HUES48 (cell line): ENCODE results near the gene SUMF2.
"Not testable (repeated sequence)": the region's sequence is repeated elsewhere in the genome, so short reads cannot be mapped to it uniquely, and the experiment has no call there.

Experiments
- H3K27ac ChIP-seq: one replicate; pipeline ENCODE4 v1.7.0; 2013; ENCODE audit warnings: low read depth, low read length, inconsistent platforms
- H3K27me3 ChIP-seq: 2 replicates; pipeline ENCODE4 v1.6.1; 2013; ENCODE audit warnings: mild to moderate bottlenecking, low read length; ENCODE audit not compliant: control insufficient read depth, insufficient read depth
- H3K36me3 ChIP-seq: 2 replicates; pipeline ENCODE4 v1.6.1; 2013; ENCODE audit warnings: low read length; ENCODE audit not compliant: control insufficient read depth, insufficient read depth
- H3K4me1 ChIP-seq: 2 replicates; pipeline ENCODE4 v1.6.1; 2013; ENCODE audit warnings: mild to moderate bottlenecking, low read length; ENCODE audit not compliant: control insufficient read depth, insufficient read depth
- H3K4me3 ChIP-seq: 2 replicates; pipeline ENCODE4 v1.5.1; 2013; ENCODE audit warnings: mild to moderate bottlenecking, low read depth, low read length
- H3K9ac ChIP-seq: 2 replicates; pipeline ENCODE4 v1.6.1; 2013; ENCODE audit warnings: mild to moderate bottlenecking, low read depth, low read length, moderate library complexity
- H3K9me3 ChIP-seq: 2 replicates; pipeline ENCODE4 v1.6.1; 2013; ENCODE audit warnings: low read length; ENCODE audit not compliant: control insufficient read depth, insufficient read depth

Gene SUMF2

GRCh38 chr7:56063500-56063881 lies 595 bp upstream of the SUMF2 start:
- H3K27me3 ChIP-seq: no peaks in the 10 kb centered on the region
- peaks cover 6% of the 10 kb centered on the region for H3K4me1 ChIP-seq
- no peaks in the 10 kb centered on the region for H3K9me3 ChIP-seq
- peak overlapping the region; percentile 93 for H3K27ac ChIP-seq
- H3K4me3 ChIP-seq: peak overlapping the region; percentile 67
- peaks cover 57% of the 10 kb centered on the region for H3K36me3 ChIP-seq
- 0 out of 2 replicates have a peak overlapping the region, but pooled peaks have one; percentile 4 for H3K9ac ChIP-seq

DNA sequence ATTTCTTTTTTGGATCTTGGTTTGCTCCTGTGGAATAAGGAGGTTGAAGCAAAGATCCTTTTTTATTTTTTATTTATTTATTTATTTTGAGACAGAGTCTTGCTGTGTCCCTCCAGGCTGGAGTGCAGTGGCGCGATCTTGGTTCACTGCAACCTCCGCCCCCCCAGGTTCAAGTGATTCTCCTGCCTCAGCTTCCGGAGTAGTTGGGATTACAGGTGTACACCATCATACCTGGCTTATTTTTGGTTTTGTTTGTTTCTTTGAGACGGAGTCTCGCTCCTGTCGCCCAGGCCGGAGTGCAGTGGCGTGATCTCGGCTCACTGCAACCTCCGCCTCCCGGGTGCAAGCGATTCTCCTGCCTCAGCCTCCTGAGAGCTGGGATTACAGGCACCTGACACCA lies 2.3 kb downstream of the SUMF2 start:
- not testable (repeated sequence) for H3K27ac ChIP-seq, H3K4me1 ChIP-seq, H3K4me3 ChIP-seq, H3K9me3 ChIP-seq, H3K27me3 ChIP-seq, H3K9ac ChIP-seq
- H3K36me3 ChIP-seq: peaks cover 55% of the 10 kb centered on the region

DNA sequence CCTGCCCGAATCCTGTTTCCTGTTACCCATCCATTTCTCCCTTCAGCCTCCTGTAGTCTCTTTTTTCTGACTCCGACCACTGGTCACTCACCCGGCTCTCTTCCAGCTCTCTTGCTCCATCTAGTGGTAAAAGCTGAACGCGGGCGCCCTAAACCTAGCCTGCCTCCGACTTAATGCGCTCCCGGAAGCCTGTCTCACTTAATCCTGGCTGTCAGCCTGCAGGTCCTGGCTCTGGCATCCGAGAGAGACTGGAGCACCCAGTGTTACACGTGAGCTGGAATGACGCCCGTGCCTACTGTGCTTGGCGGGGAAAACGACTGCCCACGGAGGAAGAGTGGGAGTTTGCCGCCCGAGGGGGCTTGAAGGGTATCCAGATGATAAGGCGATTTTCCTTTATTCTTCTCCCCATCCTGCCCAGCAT lies 10.3 kb downstream of the SUMF2 start:
- Histone ChIP-seq H3K36me3 (peaks cover 50% of the 10 kb centered on the region), H3K27ac (peak overlapping the region; percentile 52), H3K4me3 (no peak overlapping the region), H3K9ac (no peak overlapping the region), H3K4me1 (0 out of 2 replicates have a peak, but pooled peaks cover 3% of the 10 kb centered on the region), H3K27me3 (no peaks in the 10 kb centered on the region), H3K9me3 (no peaks in the 10 kb centered on the region)

- H3K36me3 ChIP-seq: peaks cover 34% of the 10 kb centered on the region
Measured at GRCh38 chr7:56077681-56078080, 13.6 kb downstream of the SUMF2 start.

DNA sequence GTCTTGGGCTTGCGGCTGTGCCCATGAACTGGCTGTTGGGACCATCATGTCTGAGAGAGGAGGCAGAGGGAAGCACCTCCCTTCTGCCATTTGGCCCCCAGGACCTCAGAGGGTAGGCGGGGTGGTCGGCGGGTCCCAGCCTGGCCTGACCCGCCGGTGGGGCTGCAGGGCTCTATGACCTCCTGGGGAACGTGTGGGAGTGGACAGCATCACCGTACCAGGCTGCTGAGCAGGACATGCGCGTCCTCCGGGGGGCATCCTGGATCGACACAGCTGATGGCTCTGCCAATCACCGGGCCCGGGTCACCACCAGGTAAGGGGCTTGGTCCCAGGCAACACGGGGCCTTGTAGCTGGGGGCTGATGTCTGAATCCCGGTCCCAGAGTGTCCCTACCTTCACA lies 14.1 kb downstream of the SUMF2 start:
- Histone ChIP-seq H3K36me3 (peaks cover 29% of the 10 kb centered on the region), H3K27me3 (no peaks in the 10 kb centered on the region), H3K4me1 (0 out of 2 replicates have a peak, but pooled peaks cover 3% of the 10 kb centered on the region), H3K27ac (no peak overlapping the region), H3K9ac (no peak overlapping the region), H3K9me3 (no peaks in the 10 kb centered on the region), H3K4me3 (no peak overlapping the region)

More at GRCh38 chr7:56077681-56078080, 13.6 kb downstream of the SUMF2 start:
- H3K27me3 ChIP-seq: no peaks in the 10 kb centered on the region
- 0 out of 2 replicates have a peak, but pooled peaks cover 3% of the 10 kb centered on the region for H3K4me1 ChIP-seq
- no peak overlapping the region for H3K27ac ChIP-seq
- H3K9ac ChIP-seq: no peak overlapping the region
- no peaks in the 10 kb centered on the region for H3K9me3 ChIP-seq
- no peak overlapping the region for H3K4me3 ChIP-seq

- peaks cover 29% of the 10 kb centered on the region for H3K36me3 ChIP-seq
- H3K9ac ChIP-seq: no peak overlapping the region
- no peaks in the 10 kb centered on the region for H3K4me1 ChIP-seq
- H3K4me3 ChIP-seq: no peak overlapping the region
- H3K27ac ChIP-seq: no peak overlapping the region
- no peaks in the 10 kb centered on the region for H3K27me3 ChIP-seq
- H3K9me3 ChIP-seq: no peaks in the 10 kb centered on the region
Measured at GRCh38 chr7:56079450-56080185, 15.5 kb downstream of the SUMF2 start.

DNA sequence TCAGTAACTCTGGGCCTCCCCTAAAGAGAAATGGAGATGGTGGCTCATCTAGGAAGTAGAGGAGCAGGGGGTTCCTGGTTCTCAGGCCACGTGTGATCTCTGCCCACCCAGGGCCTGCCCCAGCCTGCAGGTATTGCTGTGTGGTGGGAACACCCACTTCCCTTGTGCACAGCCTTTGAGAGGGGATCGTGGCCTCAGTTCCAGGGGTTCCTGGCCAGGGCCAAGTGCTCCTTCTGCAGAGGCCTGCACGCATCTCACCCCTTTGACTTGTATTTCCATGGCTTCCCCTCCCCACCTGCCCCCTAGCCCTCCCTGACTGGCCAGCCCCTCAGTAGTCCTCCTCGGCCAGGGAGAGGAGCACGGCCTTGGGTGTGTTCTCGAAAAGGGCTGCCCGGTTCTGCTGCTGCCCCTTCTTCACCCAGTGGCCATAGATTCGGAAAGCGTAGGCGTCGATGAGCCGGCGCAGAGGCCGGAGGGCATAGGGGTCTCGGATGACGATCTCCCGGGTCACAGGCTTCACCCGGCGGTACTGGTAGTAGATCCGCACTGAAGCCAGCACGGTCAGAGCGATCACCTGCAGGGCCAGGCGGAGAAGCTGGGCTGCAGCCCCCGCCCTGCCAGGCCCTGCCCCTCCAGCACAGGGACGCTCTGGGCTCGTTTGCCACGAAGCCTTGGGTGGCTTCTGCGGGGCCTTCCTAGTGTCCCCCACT lies 16.8 kb downstream of the SUMF2 start:
- H3K27ac ChIP-seq, H3K9me3 ChIP-seq, H3K27me3 ChIP-seq, H3K4me3 ChIP-seq, H3K9ac ChIP-seq, H3K4me1 ChIP-seq: not testable (repeated sequence)
- peaks cover 29% of the 10 kb centered on the region for H3K36me3 ChIP-seq

DNA sequence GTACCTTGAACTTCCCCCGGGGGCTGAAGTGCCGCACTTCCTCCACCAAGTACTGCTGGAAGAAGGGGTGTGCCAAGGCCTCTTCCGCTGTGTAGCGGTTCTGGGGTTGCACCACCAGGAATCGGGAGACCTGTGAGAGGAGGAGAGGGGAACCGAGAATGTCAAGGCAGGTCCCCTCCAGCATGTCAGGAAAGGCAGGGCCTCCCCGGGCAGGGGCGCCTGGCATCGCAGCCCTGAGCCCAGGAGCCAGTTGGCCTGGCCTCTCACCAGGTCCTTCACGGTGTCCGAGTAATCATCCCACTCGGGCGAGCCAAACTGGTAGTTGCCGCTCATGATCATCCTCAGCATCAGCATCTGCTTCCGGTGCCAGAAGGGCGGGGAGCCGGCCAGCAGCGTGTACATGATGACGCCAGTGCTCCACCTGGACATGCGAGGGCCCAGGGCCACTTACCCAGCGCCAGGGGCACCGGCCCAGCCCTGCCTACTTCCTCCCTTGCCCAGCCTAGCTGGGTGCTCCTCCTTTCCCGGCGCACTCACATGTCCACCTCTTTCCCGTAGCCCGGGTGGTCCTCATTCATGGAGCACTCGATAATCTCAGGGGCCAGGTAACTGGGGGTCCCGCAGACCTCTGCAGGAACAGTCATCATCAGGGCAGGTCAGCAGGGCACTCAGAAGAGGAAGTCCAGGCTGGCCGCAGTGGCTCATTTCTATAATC lies 17.7 kb downstream of the SUMF2 start:
- Histone ChIP-seq H3K27ac (no peak overlapping the region), H3K9me3 (no peaks in the 10 kb centered on the region), H3K9ac (no peak overlapping the region), H3K27me3 (no peaks in the 10 kb centered on the region), H3K4me1 (no peaks in the 10 kb centered on the region), H3K4me3 (no peak overlapping the region), H3K36me3 (peaks cover 24% of the 10 kb centered on the region)

DNA sequence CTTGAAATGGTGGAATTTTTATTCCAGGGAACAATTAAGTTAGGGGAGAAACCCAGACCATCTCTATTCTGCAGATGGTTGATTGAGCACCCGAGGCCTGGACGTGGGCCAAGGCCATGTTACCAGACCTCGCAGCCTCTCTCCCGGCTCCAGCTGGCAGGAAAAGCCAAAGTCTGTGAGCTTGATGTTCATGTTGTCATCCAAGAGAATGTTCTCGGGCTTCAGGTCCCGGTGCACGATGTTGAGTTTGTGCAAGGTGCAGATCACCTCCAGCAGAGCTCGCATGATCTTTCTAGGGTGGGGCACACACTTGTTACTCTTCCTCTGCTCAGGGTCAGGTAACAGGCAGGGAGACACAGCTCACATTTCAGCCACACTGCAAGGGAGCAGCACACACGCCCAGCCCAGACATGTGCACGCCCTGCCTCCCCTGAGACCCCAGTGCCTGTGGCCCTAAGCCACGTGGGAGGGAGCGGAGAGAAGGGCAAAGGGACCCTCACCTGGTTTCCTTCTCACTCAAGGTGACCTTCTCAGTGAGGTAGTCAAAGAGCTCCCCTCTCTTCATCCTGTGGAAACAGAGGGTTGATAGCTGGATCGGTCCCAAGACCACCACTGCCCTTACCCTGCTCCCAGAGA lies 19.2 kb downstream of the SUMF2 start:
- Histone ChIP-seq H3K9me3 (no peaks in the 10 kb centered on the region), H3K9ac (no peak overlapping the region), H3K4me3 (no peak overlapping the region), H3K27me3 (no peaks in the 10 kb centered on the region), H3K4me1 (no peaks in the 10 kb centered on the region), H3K36me3 (peaks cover 17% of the 10 kb centered on the region), H3K27ac (no peak overlapping the region)

DNA sequence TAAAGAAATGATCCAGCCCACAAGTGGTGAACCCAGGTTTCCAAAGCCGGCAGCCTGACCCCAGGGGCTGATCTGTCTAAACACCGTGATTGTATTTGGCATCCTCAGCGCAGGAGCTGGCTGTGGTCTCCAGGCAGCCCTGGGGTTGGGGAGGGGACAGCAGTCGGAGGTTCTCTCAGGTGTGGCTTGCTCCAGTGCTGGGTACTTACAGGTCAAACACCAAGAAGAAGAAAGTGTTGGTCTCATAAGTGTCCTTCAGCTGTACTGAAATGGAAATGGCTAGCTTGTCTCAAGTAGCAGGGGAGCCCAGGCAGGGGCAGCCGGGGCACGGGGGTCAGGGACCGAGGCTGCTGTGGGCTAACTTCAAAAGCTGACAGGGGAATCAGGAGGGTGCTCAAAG lies 22.7 kb downstream of the SUMF2 start:
- no peaks in the 10 kb centered on the region for H3K9me3 ChIP-seq
- no peak overlapping the region for H3K4me3 ChIP-seq
- no peaks in the 10 kb centered on the region for H3K4me1 ChIP-seq
- no peak overlapping the region for H3K9ac ChIP-seq
- H3K36me3 ChIP-seq: no peaks in the 10 kb centered on the region; the same call in 1 of the 2 replicates
- H3K27ac ChIP-seq: no peak overlapping the region
- no peaks in the 10 kb centered on the region for H3K27me3 ChIP-seq
